Measurements from ENCODE around the gene GREB1. TPM values are rescaled to one million over a fixed set of nuclear protein-coding genes. Genes with fewer than 3 reads are reported as not detected.

Gene GREB1
- total RNA-seq, 1 experiment from 2014 or later, result 6.2 TPM

GRCh38 chr2:11534071-11534745 is 363 bp downstream of the GREB1 start (continued):
- TF ChIP-seq CTCF (IDR thresholded peaks at IDR 0.05 in 2 of 3, conservative IDR thresholded peaks at IDR 0.05 in 1 of 3; ENCODE audit: borderline replicate concordance in 1 of 3, insufficient read depth in 1 of 3, low read depth in 2 of 3, low read length in 2 of 3) (no peak), ZBTB33 (IDR thresholded peaks at IDR 0.05; ENCODE audit: extremely low read depth, insufficient replicate concordance, low read length) (no peak), POLR2A (IDR thresholded peaks at IDR 0.05; ENCODE audit: borderline replicate concordance, extremely low read depth, insufficient read depth, insufficient read length) (no peak), SP1 (IDR thresholded peaks at IDR 0.05; ENCODE audit: low read depth) (no peak), ELF1 (IDR thresholded peaks at IDR 0.05; ENCODE audit: borderline replicate concordance, low read depth) (no peak), SRF (IDR thresholded peaks at IDR 0.05; ENCODE audit: low read depth) (no peak), EZH2phosphoT487 (IDR thresholded peaks at IDR 0.05; ENCODE audit: borderline replicate concordance) (no peak)

- Histone ChIP-seq H3K4me1 (ENCODE audit: control insufficient read depth in 1 of 2, insufficient read depth in 2 of 2, low read length in 2 of 2) (no peaks in the 10 kb centered on the region), H3K9ac (ENCODE audit: low read length) (no peak overlapping the region), H3K4me3 (replicated peaks in 1 of 2; ENCODE audit: low read depth in 1 of 2, low read length in 2 of 2) (no peak overlapping the region), H3K27me3 (ENCODE audit: insufficient read depth, low read length) (0 out of 2 replicates have a peak, but pooled peaks cover 4% of the 10 kb centered on the region), H3K4me2 (ENCODE audit: low read length) (no peak overlapping the region), H2AFZ (ENCODE audit: low read depth, low read length, poor library complexity, severe bottlenecking) (no peak overlapping the region), H3K36me3 (ENCODE audit: control insufficient read depth in 1 of 2, insufficient read depth in 2 of 2, low read length in 2 of 2) (no peaks in the 10 kb centered on the region), H3K79me2 (ENCODE audit: insufficient read depth, low read length) (no peaks in the 10 kb centered on the region), H4K20me1 (ENCODE audit: insufficient read depth) (no peaks in the 10 kb centered on the region), H3K9me2 (ENCODE audit: insufficient read depth) (no peaks in the 10 kb centered on the region), H3K27ac (ENCODE audit: low read depth, low read length) (no peak overlapping the region), H3K9me3 (ENCODE audit: control insufficient read depth in 1 of 2, insufficient read depth in 1 of 2, low read depth in 1 of 2, low read length in 2 of 2) (no peaks in the 10 kb centered on the region)
- ATAC-seq, result no peak
- DNase-seq (ENCODE audit: low read depth, low spot score), result no peak
- CTCF ChIA-PET, result no interaction called here
- peak in 2 of 3 experiments; percentile 61 to 64; a peak in 4 of 6 replicates for TF ChIP-seq CTCF (IDR thresholded peaks at IDR 0.05 in 2 of 3, conservative IDR thresholded peaks at IDR 0.05 in 1 of 3; ENCODE audit: borderline replicate concordance in 1 of 3, insufficient read depth in 1 of 3, low read depth in 2 of 3, low read length in 2 of 3)
- no peak for TF ChIP-seq YY1 (IDR thresholded peaks at IDR 0.05; ENCODE audit: extremely low read depth, insufficient replicate concordance, low read depth, low read length)
- TF ChIP-seq SRF (IDR thresholded peaks at IDR 0.05; ENCODE audit: low read depth), result no peak
- TF ChIP-seq CBX3 (IDR thresholded peaks at IDR 0.05; ENCODE audit: low read depth), result no peak
- no TSS peak for BruUV-seq (replicated peaks)
- RAD21 ChIA-PET (ENCODE audit: low non-redundant PET in 1 of 2, low total read pairs in 2 of 2, uncharacterized antibody in 2 of 2, unreplicated experiment in 2 of 2), result no interaction called here
- POLR2A ChIA-PET, result no interaction called here
- intact Hi-C loops (cut with micrococcal nuclease), result no loop called here
Observed at GRCh38 chr2:11534746-11535484, 1.1 kb downstream of the GREB1 start.
